H1 (cell line): ENCODE data around the gene BRD3OS.

ENCODE experiments used
- CBX8 ChIP-seq: fragments of 300-800, 300-1000 bp; sonication (generic); IDR thresholded peaks from 2 replicates; pipeline ENCODE4 v1.7.1; 2016; ENCODE audit warnings: low read depth, low read length, borderline replicate concordance
- POU5F1 ChIP-seq: IDR thresholded peaks from 2 replicates; pipeline ENCODE4 v1.6.1; 2011; ENCODE audit warnings: low read depth, mild to moderate bottlenecking, low read length, moderate library complexity

DNA sequence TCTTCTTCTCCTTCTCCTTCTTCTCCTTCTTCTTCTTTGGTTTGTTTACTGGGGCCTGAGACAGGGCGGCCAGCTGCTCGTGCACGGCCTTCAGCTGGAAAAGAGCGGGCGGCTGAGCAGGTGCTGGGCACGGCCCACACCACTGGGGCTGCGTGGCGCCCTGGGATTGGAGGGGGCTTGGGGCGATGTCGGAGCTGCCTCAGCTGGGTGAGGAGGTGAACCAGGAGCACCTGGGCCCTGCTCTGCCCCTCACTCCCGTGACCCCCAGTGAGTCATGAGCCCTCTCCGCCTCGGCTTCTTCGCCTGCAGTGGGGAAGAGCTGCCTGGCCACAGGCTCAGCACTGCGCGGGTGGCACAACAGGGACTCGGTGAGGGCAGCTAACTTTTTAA is 14.9 kb downstream of the BRD3OS start:
- TF ChIP-seq CBX8 (no peak), POU5F1 (no peak)
